GM19043 (cell line): Measurements from ENCODE around the gene SDR9C7.
"Not testable (repeated sequence)": the region's sequence is repeated elsewhere in the genome, so short reads cannot be mapped to it uniquely, and the experiment has no call there.

Experiments
- ATAC-seq: cut with Tn5 transposase; IDR thresholded peaks from one replicate; pipeline ENCODE4 v1.9.1; 2021; ENCODE audit warnings: low read depth; ENCODE audit not compliant: unreplicated experiment

SDR9C7 gene

DNA sequence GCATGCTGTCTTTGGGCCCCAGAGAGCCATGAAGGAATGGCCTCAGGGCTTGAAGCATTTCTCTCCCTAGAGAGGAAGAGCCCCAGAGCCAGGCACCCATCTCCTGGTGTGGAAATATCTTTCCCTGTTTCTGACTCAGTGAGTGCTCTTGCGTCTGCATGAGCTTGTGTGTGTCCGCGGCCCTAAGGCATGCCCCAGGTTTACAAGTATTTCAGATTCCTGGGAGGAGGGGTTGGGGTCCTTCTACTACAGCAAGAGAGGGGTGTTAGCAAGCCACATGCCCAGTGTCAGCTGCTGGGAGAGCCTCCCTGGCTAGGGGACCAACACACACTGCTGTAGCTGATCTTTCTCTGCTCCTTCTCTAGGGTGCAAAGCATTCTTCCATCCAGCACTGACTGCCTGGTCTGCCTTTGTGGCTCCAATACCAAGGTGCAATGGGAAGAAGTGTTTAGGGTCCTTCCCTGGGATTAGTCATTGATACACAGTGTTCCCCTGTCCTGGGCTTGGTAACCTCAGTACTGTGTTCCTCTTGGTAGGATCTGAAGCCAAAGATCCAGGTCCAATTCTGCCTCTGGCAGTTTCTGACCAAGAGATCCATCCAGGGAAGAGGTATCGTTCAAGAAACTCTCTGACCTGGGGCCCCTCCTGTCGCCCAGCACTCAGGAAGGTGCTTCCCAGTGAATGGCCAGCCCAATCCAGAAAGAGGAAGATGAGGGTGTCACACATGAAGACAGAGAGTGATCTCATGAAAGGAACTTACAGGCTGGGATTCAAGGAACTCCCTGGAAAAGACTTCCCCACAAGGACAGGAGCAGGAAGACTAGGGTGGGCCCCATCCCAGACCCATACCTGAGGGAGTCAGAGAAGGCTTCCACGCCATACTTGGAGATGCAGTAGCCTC is 20.1 kb upstream of the SDR9C7 start:
- no peak for ATAC-seq

DNA sequence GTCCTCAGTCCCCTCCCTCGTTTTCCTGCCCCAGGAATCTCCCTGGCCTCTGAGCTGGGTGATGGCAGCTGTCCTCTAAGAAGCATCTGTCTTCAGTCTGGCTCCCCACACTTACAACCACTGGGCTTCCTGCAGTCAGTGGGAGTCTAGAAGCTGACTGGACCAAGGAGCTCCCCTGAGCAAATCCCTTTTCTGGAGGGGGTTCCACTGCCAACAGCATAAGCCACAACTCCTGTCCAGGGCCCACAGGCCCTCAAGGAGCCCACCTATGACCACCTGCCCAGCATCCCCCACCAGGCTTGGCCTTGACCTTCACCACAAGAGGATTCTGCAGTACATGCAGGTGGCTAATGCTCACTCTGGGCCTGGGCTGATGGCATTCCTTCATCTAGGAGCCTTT is 19.1 kb upstream of the SDR9C7 start:
- ATAC-seq, result no peak

DNA sequence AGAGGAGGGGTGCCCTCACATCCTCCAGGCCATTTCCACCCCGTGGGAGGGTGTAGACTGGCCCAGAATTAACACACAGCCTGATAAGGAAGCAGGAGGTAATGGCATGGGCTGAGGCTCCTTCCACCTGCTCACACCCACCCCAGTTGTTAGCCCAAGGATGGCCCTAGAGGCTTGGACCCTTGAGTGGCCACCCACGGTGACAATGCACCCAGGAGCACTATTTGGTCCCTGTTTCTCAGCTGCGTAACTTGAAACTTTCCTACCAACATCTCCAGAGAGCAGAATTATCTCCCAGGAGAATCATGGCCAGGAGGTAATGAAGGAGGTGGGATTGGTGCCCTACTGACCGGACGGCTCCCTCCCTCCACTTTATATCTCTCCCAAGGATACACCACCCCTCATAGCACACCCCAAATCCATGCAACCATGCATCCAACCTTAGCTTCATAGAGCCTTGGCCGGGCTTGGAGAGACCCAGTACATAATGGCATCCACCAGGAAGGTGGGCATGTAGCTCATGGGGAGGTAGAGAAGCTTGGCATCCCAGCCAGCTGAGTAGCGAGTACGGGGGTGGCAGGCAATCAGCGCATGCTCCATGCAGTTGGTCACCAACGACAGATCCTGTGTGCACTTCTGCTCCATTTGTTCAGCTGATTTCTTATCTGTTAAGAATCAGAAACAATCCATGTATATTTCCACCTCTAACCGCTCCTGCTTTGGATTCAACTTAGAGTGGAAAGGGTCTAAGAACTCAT is 17.6 kb upstream of the SDR9C7 start:
- no peak for ATAC-seq

DNA sequence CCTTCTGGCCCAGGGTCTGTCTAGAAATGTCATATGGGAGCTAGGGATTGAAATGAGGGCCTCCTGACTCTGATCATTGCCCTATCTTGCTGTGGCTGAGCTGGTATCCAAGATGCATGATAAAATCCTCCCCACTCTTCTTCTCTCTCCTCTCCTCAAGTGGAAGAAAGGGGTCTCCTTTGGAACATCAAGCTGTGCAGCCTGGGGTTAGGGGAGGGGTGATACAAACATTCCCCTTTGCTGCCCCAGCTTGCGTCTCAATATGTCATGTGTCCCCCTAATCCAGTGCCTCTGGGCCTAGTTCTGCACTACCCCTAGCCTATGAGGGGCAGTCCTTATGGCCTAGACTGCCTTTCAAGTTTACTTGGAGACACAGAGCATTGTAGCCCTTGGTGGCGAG is 14.7 kb upstream of the SDR9C7 start:
- no peak for ATAC-seq

DNA sequence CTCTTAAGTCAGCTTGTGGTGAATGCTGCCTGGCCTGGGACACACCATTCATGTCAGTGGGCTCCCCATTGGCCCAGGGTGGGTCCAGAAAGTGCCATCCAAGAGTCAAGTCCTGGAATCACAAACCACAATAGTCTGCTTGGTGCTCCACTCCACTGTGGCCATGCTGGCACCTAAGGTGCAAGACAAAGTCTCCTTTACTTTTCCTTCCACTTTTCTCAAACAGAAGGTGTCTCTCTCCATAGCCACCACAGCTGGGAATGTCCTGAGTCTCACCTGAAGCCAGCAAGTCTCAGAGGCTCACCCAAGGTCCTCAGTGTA is 14.2 kb upstream of the SDR9C7 start:
- ATAC-seq, result no peak

DNA sequence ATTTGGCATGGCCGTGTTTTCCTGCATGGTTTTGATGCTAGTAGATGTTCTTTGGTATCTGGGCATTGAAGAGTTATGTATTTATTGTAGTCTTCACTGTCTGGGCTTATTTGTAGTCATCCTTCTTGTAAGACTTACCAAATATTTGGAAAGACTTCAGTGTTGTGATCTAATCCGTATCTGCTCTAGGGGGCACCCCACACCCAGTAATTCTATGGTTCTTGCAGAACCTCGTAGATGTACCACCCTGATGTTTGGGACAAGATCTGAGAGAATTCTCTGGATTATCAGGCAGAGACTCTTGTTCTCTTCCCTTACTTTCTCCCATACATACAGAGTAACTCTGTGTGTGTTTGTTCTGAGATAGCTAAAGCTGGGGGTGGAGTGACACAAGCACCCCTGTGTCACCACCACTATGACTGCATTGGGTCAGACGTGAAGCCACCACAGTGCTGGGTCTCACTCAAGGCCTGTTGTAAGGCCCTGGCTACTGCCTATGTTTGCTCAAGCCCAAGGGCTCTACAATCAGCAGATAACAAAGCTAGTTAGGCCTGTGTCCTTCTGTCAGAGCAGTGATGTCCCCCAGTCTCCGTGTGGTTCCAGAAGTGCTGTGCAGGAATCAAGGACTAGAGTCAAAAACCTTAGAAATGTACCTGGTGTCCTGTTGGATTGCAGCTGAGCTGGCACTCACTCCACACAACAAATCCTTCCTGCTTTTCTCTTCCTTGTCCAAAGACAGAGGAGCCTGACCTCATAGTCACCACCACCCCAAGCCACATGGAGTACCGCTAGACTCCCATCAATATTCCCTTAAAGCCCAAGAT is 13.6 kb upstream of the SDR9C7 start:
- no peak for ATAC-seq

DNA sequence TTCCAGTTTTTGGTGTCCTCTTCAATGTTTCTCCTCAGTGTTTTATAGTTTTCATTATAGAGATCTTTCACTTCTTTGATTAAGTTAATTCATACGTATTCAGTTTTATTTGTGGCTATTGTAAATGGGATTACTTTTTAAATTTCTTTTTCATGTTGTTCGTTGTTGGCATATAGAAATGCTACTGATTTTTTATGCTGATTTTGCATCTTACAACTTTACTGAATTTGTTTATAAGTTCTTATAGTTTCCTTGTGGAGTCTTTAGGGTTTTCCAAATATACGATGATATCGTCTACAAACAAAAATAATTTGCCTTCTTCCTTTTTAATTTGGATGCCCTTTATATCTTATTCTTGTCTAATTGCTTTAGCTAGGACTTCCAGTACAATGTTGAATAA is 9.7 kb upstream of the SDR9C7 start:
- no peak for ATAC-seq

DNA sequence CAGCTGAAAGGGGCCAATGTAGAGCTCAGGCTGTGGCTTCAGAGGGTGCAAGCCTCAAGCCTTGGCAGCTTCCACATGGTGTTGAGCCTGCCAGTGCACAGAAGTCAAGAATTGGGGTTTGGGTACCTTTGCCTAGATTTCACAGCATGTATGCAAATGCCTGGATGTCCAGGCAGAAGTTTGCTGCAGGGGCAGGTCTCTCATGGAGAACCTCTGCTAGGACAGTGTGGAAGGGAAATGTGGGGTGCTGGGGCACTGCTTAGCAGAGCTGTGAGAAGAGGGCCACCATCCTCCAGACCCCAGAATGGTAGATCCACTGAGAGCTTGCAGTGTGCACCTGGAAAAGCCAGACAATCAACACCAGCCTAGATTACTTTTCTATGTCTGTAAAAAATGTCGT is 9.2 kb upstream of the SDR9C7 start:
- ATAC-seq, result not testable (repeated sequence)

DNA sequence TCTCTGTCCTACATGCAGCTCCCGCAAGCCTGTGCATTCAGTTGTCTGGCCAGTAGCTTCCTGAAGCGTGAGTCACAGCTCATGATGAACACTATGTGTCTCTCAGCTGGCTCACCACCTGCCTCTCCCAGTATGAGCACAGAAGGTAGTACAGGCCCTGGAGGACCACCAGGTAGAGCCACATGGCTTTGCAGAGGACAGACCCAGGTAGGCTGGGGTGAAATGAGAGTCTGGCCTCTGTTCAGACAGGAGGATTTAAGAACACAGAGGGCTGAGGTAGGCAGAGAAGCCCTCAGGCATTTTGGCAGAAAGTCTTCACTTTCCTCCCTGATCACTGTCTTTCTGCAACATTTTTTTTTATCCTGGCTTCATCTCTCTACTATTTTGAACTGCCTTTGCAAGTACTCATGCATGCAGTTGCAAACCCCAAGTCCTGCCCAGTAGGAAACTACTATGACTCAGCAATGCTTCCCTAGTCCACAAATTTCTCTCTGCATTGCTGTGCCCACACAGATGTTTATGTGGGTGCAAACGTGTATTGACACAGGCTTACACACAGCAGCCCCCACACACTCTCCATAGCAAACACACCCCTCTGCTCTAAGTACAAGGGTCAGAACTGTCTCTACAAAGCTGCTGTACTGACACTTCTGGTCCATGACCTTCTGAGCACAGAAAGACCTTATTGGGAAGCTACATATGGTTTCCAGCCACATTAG is 7.2 kb upstream of the SDR9C7 start:
- ATAC-seq, result no peak

DNA sequence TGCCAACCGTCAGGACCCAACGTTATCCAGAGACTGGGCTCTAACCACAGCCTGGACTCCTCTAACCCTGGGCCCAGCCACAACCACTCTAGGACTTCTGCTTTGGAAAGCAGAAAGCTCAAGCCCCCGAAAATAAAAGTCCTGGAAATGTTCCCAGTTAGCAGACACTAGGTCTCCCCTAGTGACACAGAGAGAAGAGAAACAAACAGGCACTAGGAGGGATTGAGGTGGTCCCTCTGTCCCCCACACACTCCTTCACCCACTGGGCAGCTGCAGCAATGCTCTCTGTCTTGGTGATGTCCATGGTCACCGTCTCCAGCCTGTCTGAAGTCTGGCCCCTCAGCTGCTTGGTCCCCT is 6.7 kb upstream of the SDR9C7 start:
- not testable (repeated sequence) for ATAC-seq

DNA sequence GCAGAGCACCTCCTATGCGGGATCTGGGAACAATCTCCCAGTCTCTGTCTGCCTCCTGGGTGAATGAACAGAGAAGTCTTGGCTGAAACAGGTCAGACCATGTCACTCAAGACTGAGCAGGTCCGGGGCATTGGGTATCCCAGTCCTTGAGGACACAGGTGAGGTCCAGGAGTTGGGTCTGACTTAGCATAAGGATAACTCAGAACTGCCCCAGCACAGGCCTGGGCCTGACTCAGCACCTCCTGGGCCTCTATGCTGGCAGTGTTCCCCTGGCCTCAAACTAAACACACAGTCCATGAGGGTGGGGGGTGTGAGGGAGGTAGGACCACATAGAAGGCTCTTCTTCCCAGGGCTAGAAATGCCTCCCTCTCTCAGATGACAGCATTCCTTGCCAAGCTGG is 1.5 kb upstream of the SDR9C7 start:
- ATAC-seq, result no peak

DNA sequence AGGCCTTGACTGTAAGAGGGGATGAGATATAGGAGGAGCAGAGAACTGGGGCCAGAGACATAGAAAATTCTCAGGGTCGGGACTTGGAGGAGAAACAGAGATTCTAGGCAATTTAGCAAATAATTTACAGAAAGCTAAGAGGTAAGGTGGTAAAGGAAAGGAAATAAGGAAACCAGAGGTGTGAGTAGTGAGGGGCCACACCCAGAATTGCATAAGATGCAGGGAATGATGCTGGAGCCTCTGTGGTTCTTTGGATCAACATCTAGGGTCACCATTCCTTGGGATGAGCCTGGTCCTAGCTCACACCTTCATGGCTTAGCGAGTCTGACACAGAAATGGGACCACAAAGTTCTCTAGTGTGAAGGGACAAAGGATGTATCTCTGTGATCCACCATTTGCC is 949 bp upstream of the SDR9C7 start:
- ATAC-seq, result no peak

DNA sequence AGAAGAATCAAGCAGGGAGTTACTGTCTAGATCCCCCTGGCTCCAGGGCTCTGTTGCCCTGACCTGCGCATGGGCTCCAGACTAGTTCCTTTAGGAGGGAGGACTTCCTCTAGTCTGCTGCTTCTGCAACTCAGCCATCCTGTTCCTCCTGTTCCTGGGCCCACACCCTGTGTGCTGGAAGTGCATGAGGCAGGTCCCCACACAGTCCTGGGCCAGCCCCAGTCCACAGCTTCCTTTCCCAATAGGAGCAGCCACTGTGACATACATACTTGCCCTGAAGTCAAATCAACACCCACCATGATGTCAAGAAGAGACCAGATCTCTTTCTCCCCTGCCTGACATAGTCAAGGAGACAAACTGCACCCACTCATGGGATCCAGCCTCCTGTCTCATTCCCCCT is 1.3 kb downstream of the SDR9C7 start:
- ATAC-seq, result no peak

DNA sequence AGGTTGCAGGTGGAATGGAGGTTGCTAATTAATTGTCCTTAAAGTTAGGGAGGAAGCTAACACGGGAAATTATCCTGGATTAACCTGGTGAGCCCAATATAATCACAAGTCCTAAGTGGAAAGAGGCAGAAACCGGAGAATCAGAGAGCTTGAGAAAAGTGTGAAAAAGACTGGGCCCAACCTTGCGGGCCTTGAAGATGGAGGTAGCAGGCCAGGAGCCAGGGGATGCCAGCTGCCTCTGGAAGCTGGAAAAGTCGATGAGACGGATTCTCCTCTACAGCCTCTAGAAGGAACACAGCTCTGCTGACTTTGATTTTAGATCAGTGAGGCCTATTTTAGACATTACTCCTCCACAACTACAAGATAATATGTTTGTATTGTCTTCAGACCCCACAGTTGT is 2.1 kb downstream of the SDR9C7 start:
- no peak for ATAC-seq

DNA sequence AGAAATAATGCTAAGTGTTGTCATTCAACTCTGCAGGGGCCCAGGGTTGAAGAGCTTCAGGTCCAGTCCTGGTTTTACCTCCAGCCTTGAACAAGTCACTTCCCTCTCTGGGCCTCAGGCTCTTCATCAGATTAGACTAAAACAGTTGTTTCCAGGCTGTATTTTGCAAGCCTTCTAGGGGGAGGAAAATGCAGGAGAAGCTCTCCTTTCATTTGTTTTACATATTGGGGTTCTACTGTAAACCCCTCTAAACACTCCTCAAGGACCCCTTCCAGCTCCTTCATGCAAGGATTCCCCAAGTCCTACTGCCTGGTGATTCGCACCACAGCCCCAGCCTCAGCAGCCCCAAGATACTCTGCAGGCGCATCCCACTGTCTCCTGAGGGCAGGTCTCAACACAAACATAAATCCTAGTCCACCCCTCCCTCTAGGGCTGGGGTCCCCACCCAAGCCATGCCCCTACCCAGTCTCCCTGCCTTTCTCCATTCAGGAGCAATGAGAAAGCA is 2.7 kb downstream of the SDR9C7 start:
- ATAC-seq, result no peak

DNA sequence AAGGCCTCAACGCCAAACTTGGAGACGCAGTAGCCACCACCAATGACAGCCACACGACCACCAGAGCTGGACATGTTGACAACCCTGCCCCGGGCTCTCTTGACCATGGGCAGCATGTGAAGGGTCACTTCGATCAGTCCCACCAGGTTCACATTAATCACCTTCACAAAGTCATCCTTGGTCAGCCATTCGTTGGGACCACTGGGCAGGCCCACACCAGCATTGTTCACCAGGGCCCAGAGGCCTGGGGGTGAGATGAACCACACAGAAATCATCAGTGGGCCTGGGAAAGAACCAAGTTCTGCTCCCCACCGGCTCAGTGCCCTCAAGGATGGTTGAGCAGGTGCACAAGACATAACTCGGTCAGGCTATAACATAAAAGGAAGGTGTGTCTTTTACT is 4.0 kb downstream of the SDR9C7 start:
- ATAC-seq, result no peak

DNA sequence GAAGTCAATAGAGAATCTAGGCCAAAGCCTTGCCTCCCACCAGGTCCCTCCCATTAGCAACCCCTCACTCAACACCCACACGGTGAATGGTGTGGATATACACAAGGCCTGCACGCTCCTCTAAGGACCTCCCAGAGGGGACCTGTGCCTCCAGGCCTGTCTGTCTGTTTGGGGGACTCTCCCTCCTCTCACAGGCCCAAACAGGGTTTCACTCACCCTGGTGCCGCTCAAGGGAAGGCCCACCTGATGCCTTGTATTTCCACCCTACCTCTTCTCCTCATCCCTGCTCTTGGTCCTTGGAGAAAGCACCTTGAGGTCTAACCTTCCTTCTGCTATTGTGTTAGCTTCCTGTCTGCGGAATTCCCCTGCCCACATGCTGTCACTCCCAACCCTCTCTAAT is 4.4 kb downstream of the SDR9C7 start:
- no peak for ATAC-seq

DNA sequence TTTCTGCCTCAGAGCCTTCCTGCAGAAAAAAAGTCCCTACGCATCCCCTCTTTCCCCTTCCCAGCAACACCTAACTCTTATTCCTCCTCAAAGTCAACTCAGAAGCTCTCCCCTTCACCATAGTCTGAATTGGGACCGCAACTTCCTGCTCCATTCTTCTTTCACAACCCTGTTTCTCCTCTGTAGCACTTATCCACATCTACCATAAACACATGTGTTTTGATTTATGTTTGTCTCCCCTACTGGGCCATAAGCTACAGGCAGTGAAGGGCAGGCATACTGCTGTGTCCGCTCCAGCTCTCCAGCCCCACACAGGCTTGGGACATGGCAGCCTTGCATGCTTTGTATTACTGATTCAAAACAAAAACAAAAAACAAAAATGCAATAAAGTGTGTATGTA is 5.9 kb downstream of the SDR9C7 start:
- no peak for ATAC-seq

DNA sequence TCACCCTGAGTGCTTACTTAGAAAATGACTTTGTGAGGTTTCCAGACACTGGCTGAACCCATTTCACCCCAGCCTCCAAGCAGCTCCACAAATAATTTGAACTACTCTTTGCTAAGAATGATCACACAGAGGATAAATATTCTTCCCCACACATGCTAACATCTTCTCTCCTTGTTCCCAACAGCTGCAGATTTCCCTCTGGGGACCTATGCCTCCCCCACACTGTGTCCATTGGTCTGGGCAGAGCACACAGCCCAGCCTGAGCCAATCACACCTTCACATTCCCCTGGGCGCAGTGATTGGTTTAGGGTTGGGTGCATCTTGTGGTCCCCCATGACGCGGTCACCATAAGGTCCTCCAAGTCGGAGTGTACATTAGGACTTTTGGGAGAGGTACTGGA is 6.9 kb downstream of the SDR9C7 start:
- ATAC-seq, result no peak

DNA sequence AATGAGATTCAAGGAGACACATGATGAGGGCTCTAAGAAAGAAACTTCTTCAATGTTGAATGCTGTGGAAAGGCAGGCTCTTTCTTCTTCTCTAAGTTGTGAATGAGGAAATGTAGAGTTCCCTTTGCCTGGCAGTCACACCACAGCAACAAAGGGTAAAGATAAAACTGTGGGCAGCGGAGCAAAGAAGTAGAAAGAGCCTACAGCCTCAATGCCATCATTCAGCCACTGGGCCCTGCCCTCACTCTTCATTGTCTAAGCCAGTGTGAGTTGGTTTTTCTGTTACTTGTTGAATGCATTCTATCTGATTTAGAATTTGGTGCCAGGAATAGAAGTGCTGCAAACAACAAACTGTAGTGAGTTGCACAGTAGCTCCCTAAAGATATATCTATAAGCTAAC is 12.2 kb downstream of the SDR9C7 start:
- no peak for ATAC-seq

DNA sequence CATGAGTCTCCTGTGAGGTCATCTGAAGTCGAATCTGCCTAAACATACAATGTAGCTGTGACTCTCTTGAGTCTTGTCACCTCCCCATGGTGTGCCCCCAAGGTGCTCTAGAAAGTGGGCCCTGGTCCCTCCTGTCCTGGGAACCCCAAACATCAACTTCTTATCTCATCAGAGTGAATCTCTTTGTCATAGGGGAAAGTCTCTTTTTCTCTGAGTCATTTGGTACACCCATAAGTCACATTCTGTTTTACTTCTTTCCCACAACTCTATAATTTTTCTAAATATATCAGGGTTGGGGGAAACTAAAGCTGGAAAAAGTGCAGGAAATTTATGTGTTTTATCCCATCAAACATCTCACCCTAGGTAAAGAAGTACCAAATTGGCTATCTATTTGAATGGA is 12.9 kb downstream of the SDR9C7 start:
- ATAC-seq, result no peak
